Gastroesophageal sphincter (tissue), 4 donors: ENCODE measurements around the gene MRPS9. TPM values are rescaled to one million over a fixed set of nuclear protein-coding genes. Genes with fewer than 3 reads are reported as not detected.

Experiments
- ATAC-seq: fragments of 150-250 bp; one replicate; pipeline ENCODE4 v1.9.1; 2016; ENCODE audit warnings: mild to moderate bottlenecking, moderate library complexity
- H3K27ac ChIP-seq, 4 donors: fragments of 200-600 bp; sonication (generic) in 3 of 4; 1 replicate in 3 of 4; 2 replicates in 1 of 4; pipeline ENCODE4 v1.5.1; 2016 to 2019
- H3K27me3 ChIP-seq: fragments of 200-600 bp; sonication (generic); one replicate; pipeline ENCODE4 v1.5.1; 2019
- H3K36me3 ChIP-seq, 2 donors: fragments of 200-600 bp; sonication (generic); one replicate each; pipeline ENCODE4 v1.5.1; 2019; ENCODE audit warnings: control low read depth in 1 of 2
- H3K4me1 ChIP-seq, 3 donors: fragments of 200-600 bp; sonication (generic); 1 replicate in 2 of 3; 2 replicates in 1 of 3; pipeline ENCODE4 v1.5.1; 2016 to 2019; ENCODE audit warnings: control low read depth in 2 of 3
- H3K4me3 ChIP-seq, 2 donors: fragments of 200-600 bp; sonication (generic); one replicate each; pipeline ENCODE4 v1.5.1; 2019; ENCODE audit warnings: mild to moderate bottlenecking in 1 of 2, moderate library complexity in 1 of 2
- H3K9me3 ChIP-seq, 3 donors: fragments of 200-600 bp; sonication (generic); one replicate each; pipeline ENCODE4 v1.5.1; 2017 to 2019; ENCODE audit warnings: control low read depth in 2 of 3
- EP300 ChIP-seq: sonication (generic); formaldehyde crosslinking; IDR thresholded peaks from one replicate; pipeline ENCODE4 v1.6.1; 2017; ENCODE audit warnings: antibody characterized with exemption, mild to moderate bottlenecking
- POLR2A ChIP-seq, 2 donors: fragments of 450-650 bp; IDR thresholded peaks; one replicate each; pipeline ENCODE4 v1.6.1; 2017; ENCODE audit warnings: antibody characterized with exemption in 2 of 2, mild to moderate bottlenecking in 2 of 2, moderate library complexity in 1 of 2
- POLR2AphosphoS5 ChIP-seq: sonication (generic); formaldehyde crosslinking; IDR thresholded peaks from one replicate; pipeline ENCODE4 v1.6.1; 2017; ENCODE audit warnings: antibody characterized with exemption
- WGBS, 2 donors: methylation state at CpG; one replicate each; pipeline ENCODE4 v1.1.5; 2018; ENCODE audit warnings: low coverage in 1 of 2; 5-methylcytosine and 5-hydroxymethylcytosine counted together
- total RNA-seq, 4 donors: library from RNA; depleted of rRNA; stranded (reverse); fragments of >200 nt; gene quantifications; one replicate each; pipeline ENCODE4 v1.1.0, GENCODE V29; 2016
- TF ChIP-seq, protein P1 (sequence below), 4 experiments: fragments of 200-600 bp in 2 of 4; fragments of 450-650 bp in 2 of 4; sonication (generic) in 1 of 4; IDR thresholded peaks; one replicate each; pipeline ENCODE4 v1.5.1; 2017 to 2019; ENCODE audit warnings: antibody characterized with exemption in 4 of 4, mild to moderate bottlenecking in 2 of 4, moderate library complexity in 2 of 4

The MRPS9 gene
- total RNA-seq, 4 donors from 2014 or later = 21.1 to 26.8 (median 23.2) TPM

DNA sequence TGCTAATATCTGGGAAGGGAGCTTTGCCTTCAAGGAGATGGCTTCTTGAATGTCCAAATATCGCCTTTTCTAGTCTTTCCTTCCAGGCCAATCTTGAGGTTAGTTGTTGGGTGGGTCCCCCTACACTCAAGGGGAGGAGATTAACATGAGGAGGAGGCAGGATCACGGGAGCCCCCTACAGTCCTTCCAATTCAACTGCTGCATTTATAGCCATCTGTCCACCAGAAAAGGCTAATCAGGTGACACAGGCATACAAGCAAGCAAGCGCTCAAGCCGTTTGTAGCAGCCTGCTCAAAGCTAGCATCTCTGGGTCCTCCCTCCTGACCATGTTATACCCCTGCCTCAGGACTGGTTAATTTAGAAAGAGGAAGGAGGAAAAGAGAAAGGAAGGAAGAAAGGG is 87.6 kb downstream of the MRPS9 start:
- 51 to 80% methylated on average over 1 to 4 of the region's 4 CpGs for WGBS, 2 donors
- H3K36me3 ChIP-seq = no peaks in the 10 kb centered on the region
- peaks cover 0 to 7% (median 0%) of the 10 kb centered on the region in 3 donors for H3K9me3 ChIP-seq
- no peaks in the 10 kb centered on the region for H3K4me1 ChIP-seq
- H3K4me3 ChIP-seq = no peak overlapping the region
- TF ChIP-seq, protein P1, sequence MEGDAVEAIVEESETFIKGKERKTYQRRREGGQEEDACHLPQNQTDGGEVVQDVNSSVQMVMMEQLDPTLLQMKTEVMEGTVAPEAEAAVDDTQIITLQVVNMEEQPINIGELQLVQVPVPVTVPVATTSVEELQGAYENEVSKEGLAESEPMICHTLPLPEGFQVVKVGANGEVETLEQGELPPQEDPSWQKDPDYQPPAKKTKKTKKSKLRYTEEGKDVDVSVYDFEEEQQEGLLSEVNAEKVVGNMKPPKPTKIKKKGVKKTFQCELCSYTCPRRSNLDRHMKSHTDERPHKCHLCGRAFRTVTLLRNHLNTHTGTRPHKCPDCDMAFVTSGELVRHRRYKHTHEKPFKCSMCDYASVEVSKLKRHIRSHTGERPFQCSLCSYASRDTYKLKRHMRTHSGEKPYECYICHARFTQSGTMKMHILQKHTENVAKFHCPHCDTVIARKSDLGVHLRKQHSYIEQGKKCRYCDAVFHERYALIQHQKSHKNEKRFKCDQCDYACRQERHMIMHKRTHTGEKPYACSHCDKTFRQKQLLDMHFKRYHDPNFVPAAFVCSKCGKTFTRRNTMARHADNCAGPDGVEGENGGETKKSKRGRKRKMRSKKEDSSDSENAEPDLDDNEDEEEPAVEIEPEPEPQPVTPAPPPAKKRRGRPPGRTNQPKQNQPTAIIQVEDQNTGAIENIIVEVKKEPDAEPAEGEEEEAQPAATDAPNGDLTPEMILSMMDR (IDR thresholded peaks at IDR 0.05) = no peak
- H3K27ac ChIP-seq = no peak overlapping the region
- H3K27me3 ChIP-seq = peaks cover 13% of the 10 kb centered on the region
- ATAC-seq = no peak

DNA sequence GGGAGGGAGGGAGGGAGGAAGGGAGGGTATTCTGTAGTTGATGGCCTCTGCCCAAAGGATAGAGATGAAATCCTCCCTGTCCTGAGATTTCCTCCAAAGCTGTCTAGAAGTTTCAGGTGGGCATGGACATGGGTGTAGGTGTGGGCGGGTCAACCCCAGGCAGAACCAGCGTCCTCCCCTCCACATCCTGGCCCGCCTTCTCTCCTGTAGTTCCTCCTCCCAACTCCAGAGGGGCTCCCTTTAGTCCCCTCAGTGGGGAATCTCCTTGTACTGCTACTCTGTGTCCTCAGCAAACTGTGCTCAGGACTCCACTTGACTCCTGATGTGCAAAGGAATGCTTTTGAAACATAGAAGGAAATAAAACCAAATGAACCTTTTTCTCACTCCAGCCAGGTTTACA is 88.1 kb downstream of the MRPS9 start:
- TF ChIP-seq POLR2AphosphoS5 = no peak
- no peak for TF ChIP-seq EP300
- TF ChIP-seq, protein P1 (IDR thresholded peaks at IDR 0.05) = no peak
- no peak for TF ChIP-seq POLR2A (IDR thresholded peaks at IDR 0.05)
- no peaks in the 10 kb centered on the region for H3K4me1 ChIP-seq
- WGBS, 2 donors = 81 to 100% methylated on average over 2 to 3 of the region's 3 CpGs
- no peaks in the 10 kb centered on the region for H3K36me3 ChIP-seq
- peaks cover 0 to 7% (median 0%) of the 10 kb centered on the region in 3 donors for H3K9me3 ChIP-seq
- H3K27me3 ChIP-seq = peaks cover 13% of the 10 kb centered on the region
- no peak overlapping the region for H3K27ac ChIP-seq
- H3K4me3 ChIP-seq = no peak overlapping the region
- no peak for ATAC-seq

DNA sequence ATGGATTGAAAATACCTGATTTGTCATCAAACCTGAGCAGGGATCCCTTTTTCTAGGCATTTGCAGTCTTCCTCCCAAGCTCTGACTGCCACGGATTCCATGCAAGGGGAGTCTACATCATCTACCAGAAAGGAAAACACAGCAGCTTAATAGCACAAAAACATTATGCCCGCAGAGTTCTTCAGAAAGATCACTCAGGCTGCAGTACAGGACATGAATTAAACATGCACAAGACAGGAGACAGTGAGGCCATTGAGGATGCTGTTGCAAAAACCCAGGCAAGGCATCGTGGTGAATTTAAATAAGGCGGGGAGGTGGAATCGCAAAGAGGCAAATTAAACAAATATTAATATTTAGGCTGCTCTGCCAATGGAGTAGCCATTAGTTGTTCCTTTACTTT is 88.5 kb downstream of the MRPS9 start:
- TF ChIP-seq POLR2A (IDR thresholded peaks at IDR 0.05) = no peak
- TF ChIP-seq POLR2AphosphoS5 = no peak
- no peak for TF ChIP-seq EP300
- TF ChIP-seq, protein P1 (IDR thresholded peaks at IDR 0.05) = no peak
- WGBS, 2 donors = 82 to 84% methylated on average over 4 of the region's 5 CpGs
- no peak for ATAC-seq
- Histone ChIP-seq H3K36me3 (no peaks in the 10 kb centered on the region), H3K27me3 (peaks cover 13% of the 10 kb centered on the region), H3K4me3 (no peak overlapping the region), H3K4me1 (no peaks in the 10 kb centered on the region), H3K27ac (no peak overlapping the region), H3K9me3 (peaks cover 0 to 7% (median 0%) of the 10 kb centered on the region in 3 donors)

DNA sequence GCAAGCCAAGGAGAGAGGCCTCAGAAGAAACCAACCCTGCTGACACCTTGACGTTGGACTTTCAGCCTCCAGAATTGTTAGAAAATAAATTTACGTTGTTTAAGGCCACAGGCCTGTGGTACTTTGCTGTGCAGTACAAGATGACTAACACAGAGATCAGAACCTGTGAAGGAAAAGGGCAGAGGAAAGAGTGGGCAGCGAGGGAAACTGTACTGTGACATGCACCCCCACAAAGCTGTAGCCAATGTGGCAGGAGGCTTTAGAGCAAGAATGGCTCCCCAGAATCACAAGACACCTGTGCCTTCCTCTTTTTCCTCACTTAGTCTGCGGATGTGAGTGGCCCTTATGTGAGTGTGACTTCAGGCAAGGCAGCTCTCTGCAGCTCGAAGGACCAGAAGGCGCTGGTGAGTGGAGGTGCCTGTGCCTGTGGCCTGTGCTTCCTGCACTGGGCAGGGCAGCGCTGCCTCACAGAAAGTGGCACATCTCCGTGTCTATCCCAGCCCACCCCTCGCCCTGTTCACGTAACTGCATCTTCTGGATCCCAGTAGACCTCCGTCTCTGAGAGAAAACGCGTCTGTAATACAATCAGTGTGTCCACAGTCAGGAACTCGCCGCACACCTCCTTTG is 89.5 kb downstream of the MRPS9 start:
- ATAC-seq = no peak
- WGBS, 2 donors = 90 to 91% methylated on average over 5 to 10 of the region's 15 CpGs
- TF ChIP-seq, protein P1 (IDR thresholded peaks at IDR 0.05) = no peak
- TF ChIP-seq POLR2A (IDR thresholded peaks at IDR 0.05) = no peak
- no peak for TF ChIP-seq POLR2AphosphoS5
- no peak for TF ChIP-seq EP300

DNA sequence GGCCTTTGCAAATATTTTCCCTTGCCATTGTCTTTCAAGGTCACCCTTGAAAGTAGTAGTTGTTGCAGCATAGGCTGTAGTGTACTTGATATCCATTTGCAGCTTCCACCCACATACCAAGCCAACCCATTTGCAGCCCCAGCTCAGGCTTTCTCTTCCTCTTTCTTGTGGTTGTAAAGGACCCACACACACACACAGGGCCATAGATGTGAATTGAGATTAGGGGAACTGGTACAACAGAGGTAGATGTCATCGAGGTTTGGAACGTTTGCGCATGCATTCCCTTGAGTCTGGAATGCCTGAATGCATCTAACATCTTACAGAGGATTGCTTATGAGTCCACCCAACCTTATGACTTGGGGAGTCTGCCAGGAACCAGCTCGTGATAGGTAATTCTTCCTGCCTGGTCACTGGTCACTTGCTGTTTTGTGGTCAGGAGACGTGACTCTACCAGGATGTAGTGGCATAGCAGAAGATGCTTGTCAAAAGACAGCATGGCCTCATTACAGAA is 91.9 kb downstream of the MRPS9 start:
- ATAC-seq = no peak
- WGBS, 2 donors = 94 to 97% methylated on average over 4 to 5 of the region's 5 CpGs
- Histone ChIP-seq H3K4me1 (no peaks in the 10 kb centered on the region), H3K27me3 (peaks cover 13% of the 10 kb centered on the region), H3K9me3 (peaks cover 0 to 7% (median 0%) of the 10 kb centered on the region in 3 donors), H3K27ac (no peak overlapping the region), H3K4me3 (no peak overlapping the region), H3K36me3 (no peaks in the 10 kb centered on the region)
- TF ChIP-seq POLR2A (IDR thresholded peaks at IDR 0.05) (no peak), POLR2AphosphoS5 (no peak)

More for the DNA sequence above, 89.5 kb downstream of the MRPS9 start:
- H3K9me3 ChIP-seq = peaks cover 0 to 7% (median 0%) of the 10 kb centered on the region in 3 donors
- H3K4me3 ChIP-seq = no peak overlapping the region
- no peaks in the 10 kb centered on the region for H3K36me3 ChIP-seq
- no peaks in the 10 kb centered on the region for H3K4me1 ChIP-seq
- H3K27me3 ChIP-seq = peaks cover 13% of the 10 kb centered on the region
- H3K27ac ChIP-seq = no peak overlapping the region
